H1 (cell line): ENCODE results near the gene PES1. TPM values are rescaled to one million over a fixed set of nuclear protein-coding genes. Genes with fewer than 3 reads are reported as not detected.

Experiments
- CTCF ChIA-PET: fragments of 300-600 bp; sonication (Branson Sonifier 250); formaldehyde crosslinking; loops from one replicate; lab custom pipeline; 2021; ENCODE audit not compliant: partially characterized antibody; lab: Charles Lee
- POLR2A ChIA-PET: fragments of 300-600 bp; sonication (Branson Sonifier 250); formaldehyde crosslinking; loops from one replicate; lab custom pipeline; 2021; ENCODE audit warnings: inconsistent platforms; ENCODE audit not compliant: partially characterized antibody; lab: Charles Lee
- DNase-seq, 2 experiments: peaks; one replicate each; pipeline versions ENCODE4 v3.0.0 to v3.0.0-alpha.2; 2010 to 2022; ENCODE audit warnings: low spot score in 2 of 2, low read depth in 1 of 2, mixed read lengths in 1 of 2
- FAIRE-seq: peaks from 2 replicates; lab custom pipeline; 2011; peaks lifted over from hg19 to GRCh38; lab: Jason Lieb, UNC
- H2AFZ ChIP-seq: 2 replicates; pipeline ENCODE4 v1.8.1; 2012; ENCODE audit warnings: low read length, inconsistent platforms
- H2AK5ac ChIP-seq: 2 replicates; pipeline ENCODE4 v1.6.1; 2013; ENCODE audit warnings: low read depth, low read length
- H2BK120ac ChIP-seq: replicated peaks from 2 replicates; pipeline ENCODE3; 2013; ENCODE audit warnings: low read depth, low read length, inconsistent platforms
- H2BK12ac ChIP-seq: 2 replicates; pipeline ENCODE4 v1.6.1; 2013; ENCODE audit warnings: low read depth, low read length
- H2BK15ac ChIP-seq: 2 replicates; pipeline ENCODE4 v1.6.1; 2013; ENCODE audit warnings: low read length
- H2BK20ac ChIP-seq: 2 replicates; pipeline ENCODE4 v1.6.1; 2013; ENCODE audit warnings: low read length
- H2BK5ac ChIP-seq: 2 replicates; pipeline ENCODE4 v1.6.1; 2013; ENCODE audit warnings: low read depth, low read length
- H3K14ac ChIP-seq: 2 replicates; pipeline ENCODE4 v1.6.1; 2013; ENCODE audit warnings: inconsistent platforms; ENCODE audit not compliant: insufficient read length
- H3K18ac ChIP-seq: 2 replicates; pipeline ENCODE4 v1.6.1; 2013; ENCODE audit warnings: low read length; ENCODE audit errors: extremely low read depth
- H3K23ac ChIP-seq: 2 replicates; pipeline ENCODE4 v1.6.1; 2013; ENCODE audit warnings: inconsistent platforms; ENCODE audit not compliant: insufficient read length
- H3K23me2 ChIP-seq: 2 replicates; pipeline ENCODE4 v1.6.1; 2013; ENCODE audit warnings: low read depth, low read length
- H3K27ac ChIP-seq: 2 replicates; pipeline ENCODE4 v1.6.1; 2011; ENCODE audit warnings: low read depth, low read length, inconsistent platforms
- H3K27me3 ChIP-seq, 4 experiments: replicated peaks in 1 of 4; 1 replicate in 1 of 4; 2 replicates in 3 of 4; pipeline versions ENCODE4 v1.6.1 to v1.8.1; 2011 to 2013; ENCODE audit warnings: low read length in 3 of 4, mild to moderate bottlenecking in 3 of 4, inconsistent platforms in 2 of 4, mixed read lengths in 2 of 4, moderate library complexity in 1 of 4; ENCODE audit not compliant: control insufficient read depth in 3 of 4, insufficient read depth in 3 of 4; ENCODE audit errors: extremely low read depth in 1 of 4
- H3K36me3 ChIP-seq, 4 experiments: 2 replicates each; pipeline versions ENCODE4 v1.6.1 to v1.8.1; 2011 to 2013; ENCODE audit warnings: mild to moderate bottlenecking in 4 of 4, low read length in 3 of 4, moderate library complexity in 2 of 4, control low read depth in 1 of 4, inconsistent platforms in 1 of 4; ENCODE audit not compliant: insufficient read depth in 4 of 4, control insufficient read depth in 2 of 4
- H3K4ac ChIP-seq: replicated peaks from 2 replicates; pipeline ENCODE3; 2013; ENCODE audit warnings: low read length, low read depth, mixed read lengths, inconsistent platforms; ENCODE audit not compliant: insufficient read length
- H3K4me1 ChIP-seq, 4 experiments: replicated peaks in 1 of 4; 1 replicate in 1 of 4; 2 replicates in 3 of 4; pipeline versions ENCODE4 v1.6.1 to v1.8.1; 2011 to 2013; ENCODE audit warnings: low read length in 3 of 4, inconsistent platforms in 2 of 4, mixed read lengths in 1 of 4; ENCODE audit not compliant: insufficient read depth in 4 of 4, control insufficient read depth in 3 of 4
- H3K4me2 ChIP-seq, 2 experiments: 2 replicates each; pipeline versions ENCODE4 v1.6.1 to v1.8.1; 2011 to 2013; ENCODE audit warnings: low read depth in 2 of 2, low read length in 2 of 2, control low read depth in 1 of 2, inconsistent platforms in 1 of 2, mild to moderate bottlenecking in 1 of 2; ENCODE audit not compliant: insufficient read depth in 1 of 2
- H3K4me3 ChIP-seq, 4 experiments: fragments of 200-600, 300-600 bp in 1 of 4; sonication (generic), shearing (Covaris generic), sonication (Bioruptor Twin) in 1 of 4; 2 replicates each; pipeline versions ENCODE4 v1.5.1 to v1.8.1; 2011 to 2016; ENCODE audit warnings: low read length in 4 of 4, low read depth in 3 of 4, control low read depth in 2 of 4, inconsistent platforms in 2 of 4, mild to moderate bottlenecking in 2 of 4, mixed read lengths in 1 of 4, moderate library complexity in 1 of 4; ENCODE audit not compliant: insufficient read depth in 2 of 4; ENCODE audit errors: extremely low read depth in 1 of 4
- H3K56ac ChIP-seq: replicated peaks from 2 replicates; pipeline ENCODE3; 2013; ENCODE audit warnings: low read depth, mild to moderate bottlenecking, mixed read lengths, low read length, inconsistent platforms; ENCODE audit not compliant: insufficient read length
- H3K79me1 ChIP-seq: 2 replicates; pipeline ENCODE4 v1.6.1; 2013; ENCODE audit warnings: low read depth, low read length, control low read depth
- H3K79me2 ChIP-seq, 2 experiments: 2 replicates each; pipeline versions ENCODE4 v1.6.1 to v1.8.1; 2012 to 2013; ENCODE audit warnings: low read length in 2 of 2, mild to moderate bottlenecking in 2 of 2, inconsistent platforms in 1 of 2; ENCODE audit not compliant: insufficient read depth in 2 of 2, control insufficient read depth in 1 of 2
- H3K9ac ChIP-seq, 4 experiments: replicated peaks in 1 of 4; 1 replicate in 1 of 4; 2 replicates in 3 of 4; pipeline versions ENCODE4 v1.6.1 to v1.8.1; 2011 to 2013; ENCODE audit warnings: low read depth in 3 of 4, low read length in 3 of 4, control low read depth in 2 of 4, mild to moderate bottlenecking in 2 of 4, moderate library complexity in 2 of 4, inconsistent platforms in 1 of 4; ENCODE audit errors: extremely low read depth in 1 of 4
- H3K9me3 ChIP-seq, 2 experiments: 2 replicates each; pipeline versions ENCODE4 v1.6.1 to v1.8.1; 2012 to 2013; ENCODE audit warnings: mild to moderate bottlenecking in 2 of 2, moderate library complexity in 2 of 2, control low read depth in 1 of 2, inconsistent platforms in 1 of 2, low read depth in 1 of 2, low read length in 1 of 2, mixed read lengths in 1 of 2; ENCODE audit not compliant: insufficient read depth in 2 of 2
- H4K20me1 ChIP-seq, 2 experiments: replicated peaks in 1 of 2; 2 replicates each; pipeline versions ENCODE3 to v1.8.1; 2011 to 2013; ENCODE audit warnings: inconsistent platforms in 2 of 2, low read length in 2 of 2, mild to moderate bottlenecking in 1 of 2; ENCODE audit not compliant: insufficient read depth in 2 of 2, control insufficient read depth in 1 of 2
- H4K5ac ChIP-seq: 2 replicates; pipeline ENCODE4 v1.6.1; 2013; ENCODE audit warnings: low read length, low read depth, mixed read lengths, inconsistent platforms; ENCODE audit not compliant: insufficient read length
- H4K8ac ChIP-seq: 2 replicates; pipeline ENCODE4 v1.8.0; 2013; ENCODE audit warnings: mild to moderate bottlenecking, moderate library complexity, low read length, inconsistent platforms; ENCODE audit not compliant: insufficient read depth; ENCODE audit errors: extremely low read depth
- H4K91ac ChIP-seq: replicated peaks from 2 replicates; pipeline ENCODE3; 2013; ENCODE audit warnings: low read length, mixed read lengths, inconsistent platforms; ENCODE audit not compliant: insufficient read length
- CBX5 ChIP-seq: fragments of 300-800, 300-1000 bp; sonication (generic); IDR thresholded peaks from 2 replicates; pipeline ENCODE4 v1.7.1; 2016; ENCODE audit warnings: antibody characterized with exemption, low read length, low read depth
- CBX8 ChIP-seq: fragments of 300-800, 300-1000 bp; sonication (generic); IDR thresholded peaks from 2 replicates; pipeline ENCODE4 v1.7.1; 2016; ENCODE audit warnings: low read depth, low read length, borderline replicate concordance
- POU5F1 ChIP-seq: IDR thresholded peaks from 2 replicates; pipeline ENCODE4 v1.6.1; 2011; ENCODE audit warnings: low read depth, mild to moderate bottlenecking, low read length, moderate library complexity
- WGBS, 2 experiments: shearing (Covaris generic) in 1 of 2; methylation state at CpG; one replicate each; pipeline versions ENCODE4 v1.1.6 to v1.1.7; 2013 to 2015; ENCODE audit warnings: low lambda C conversion rate in 2 of 2, mixed read lengths in 2 of 2, inconsistent platforms in 1 of 2, low coverage in 1 of 2, missing lambda C conversion rate in 1 of 2; ENCODE audit not compliant: insufficient replicate concordance in 2 of 2, insufficient coverage in 1 of 2, insufficient read length in 1 of 2; ENCODE audit errors: extremely low coverage in 1 of 2, missing lambda C conversion rate in 1 of 2; 5-methylcytosine and 5-hydroxymethylcytosine counted together
- polyA plus RNA-seq, 7 experiments: library from polyadenylated mRNA; depleted of rRNA in 3 of 7; stranded (reverse) in 5 of 7; unstranded in 2 of 7; fragments of >200 nt in 5 of 7; fragments of 200-250 nt in 2 of 7; gene quantifications; 1 replicate in 5 of 7; 2 replicates in 1 of 7; 4 replicates in 1 of 7; pipeline versions ENCODE4 v1.2.1 to v1.2.3, GENCODE V29; 2011 to 2013; ENCODE audit warnings: missing spikeins in 2 of 7, mixed read lengths in 2 of 7
- total RNA-seq: library from RNA; stranded (reverse); fragmentation: NEBNext Ultra II Directional; extraction: Animal tissue kit (Norgen Biotek cat#: 25700); gene quantifications from 2 replicates; pipeline ENCODE4 v1.2.1, GENCODE V29; 2021

Gene PES1
- total and polyA plus RNA-seq, 2 of the 8 experiments (the other 6 are each of a cell fraction or from before 2014, with no cell fraction given) = 121 to 191 TPM

DNA sequence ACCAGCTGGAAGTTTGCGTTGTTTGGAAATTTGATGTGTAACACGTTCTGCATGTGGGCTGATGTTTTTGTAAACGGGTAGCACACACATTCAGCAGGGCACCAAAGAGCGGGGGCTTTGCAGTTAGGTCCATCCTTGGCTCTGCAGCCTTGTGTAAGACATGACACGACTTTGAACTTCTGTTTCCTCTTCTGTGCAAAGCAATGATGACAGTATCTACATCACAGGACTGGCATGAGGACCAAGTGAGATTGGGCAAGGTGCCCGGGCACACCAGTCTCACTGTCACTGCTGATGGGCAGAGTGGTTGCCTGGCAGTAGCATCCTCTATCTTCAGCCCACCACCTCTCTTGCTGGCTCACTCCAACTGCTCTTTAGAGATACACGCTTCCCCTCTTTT lies 18.6 kb upstream of the PES1 start:
- Histone ChIP-seq H2BK12ac (no peak overlapping the region), H3K14ac (no peak overlapping the region), H4K8ac (no peak overlapping the region), H2AFZ (no peak overlapping the region), H3K4me2 (no peak overlapping the region), H4K5ac (no peak overlapping the region), H2BK120ac (no peak overlapping the region), H3K36me3 (peaks cover 8 to 47% (median 29%) of the 10 kb centered on the region in 4 experiments; a peak in 7 of 8 replicates), H3K79me2 (peaks cover 0 to 15% of the 10 kb centered on the region in 2 experiments; a peak in 2 of 4 replicates), H3K9me3 (no peaks in the 10 kb centered on the region), H2AK5ac (no peak overlapping the region), H3K27me3 (no peaks in the 10 kb centered on the region), H3K9ac (no peak overlapping the region), H3K56ac (no peak overlapping the region), H2BK5ac (0 out of 2 replicates have a peak overlapping the region, but pooled peaks have one; percentile 20), H4K91ac (no peak overlapping the region), H3K23me2 (peaks cover 9% of the 10 kb centered on the region; the same call in 1 of the 2 replicates), H3K4ac (no peak overlapping the region), H3K4me3 (no peak overlapping the region), H3K23ac (no peak overlapping the region), H4K20me1 (peaks cover 0 to 2% of the 10 kb centered on the region in 2 experiments), H3K27ac (no peak overlapping the region), H2BK20ac (no peak overlapping the region), H3K4me1 (peaks cover 1 to 29% (median 11%) of the 10 kb centered on the region in 4 experiments), H3K18ac (no peak overlapping the region), H3K79me1 (0 out of 2 replicates have a peak, but pooled peaks cover 2% of the 10 kb centered on the region), H2BK15ac (no peak overlapping the region)
- DNase-seq = no peak
- no peak for FAIRE-seq
- ChIA-PET POLR2A (interaction anchor here (2.3 kb wide), 1 partner anchor 9 kb away, joined by 10 read pairs; no protein-coding TSS in a partner anchor), CTCF (interaction anchor here (1.4 to 7.0 kb wide), 3 partner anchors 8 to 124 kb away, joined by 3 to 47 read pairs (median 4); partner anchors contain the start of gene SLC35E4)
- 84% methylated on average over 7 of the region's 7 CpGs; no CpG with 5 or more reads in 1 of the 2 experiments for WGBS, 2 experiments
- TF ChIP-seq CBX8 (no peak), CBX5 (no peak), POU5F1 (no peak)
